RWPE1 (cell line): ENCODE measurements around the gene CSTPP1.
"Not testable (repeated sequence)": the region's sequence is repeated elsewhere in the genome, so short reads cannot be mapped to it uniquely, and the experiment has no call there.

Source experiments
- CTCF ChIA-PET: fragments of 350-600 bp; sonication (Branson Sonifier 250); formaldehyde crosslinking; extraction: SDS; loops from one replicate; lab custom pipeline; 2021; lab: Yijun Ruan, JAX
- POLR2A ChIA-PET: fragments of 400-600 bp; formaldehyde crosslinking; extraction: SDS; loops from one replicate; lab custom pipeline; 2020; ENCODE audit warnings: antibody characterized with exemption; ENCODE audit not compliant: low non-redundant PET; lab: Yijun Ruan, JAX
- DNase-seq: peaks from one replicate; pipeline ENCODE4 v3.0.0; 2012; ENCODE audit warnings: low spot score
- H3K27ac ChIP-seq: fragments of 450-650 bp; 2 replicates; pipeline ENCODE4 v1.5.1; 2017
- TF ChIP-seq, protein P1 (sequence below): fragments of 450-650 bp; conservative IDR thresholded peaks from 2 replicates; pipeline ENCODE4 v1.5.1; 2017; ENCODE audit warnings: low read depth, mild to moderate bottlenecking

CSTPP1 gene

DNA sequence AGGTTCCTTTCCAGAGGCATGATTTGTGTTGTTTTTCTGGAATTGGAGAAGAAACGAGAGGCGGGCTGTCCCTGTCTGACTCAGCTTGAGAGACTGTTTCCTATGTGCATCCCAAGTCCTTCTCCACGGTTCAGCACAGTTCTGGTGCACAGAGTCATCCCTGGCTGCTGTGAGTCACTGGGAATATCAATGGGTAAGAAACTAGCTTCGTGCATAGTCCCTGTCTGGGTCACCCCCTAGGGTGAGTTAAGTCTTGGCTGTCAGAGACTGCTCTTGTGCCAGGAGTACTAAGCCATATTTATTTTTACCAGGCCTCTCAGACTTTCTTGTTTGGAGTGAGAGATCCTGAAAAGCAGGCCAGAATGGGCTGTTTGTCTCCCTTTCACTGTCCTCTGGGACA lies 15.8 kb upstream of the CSTPP1 start:
- POLR2A ChIA-PET: no interaction called here

DNA sequence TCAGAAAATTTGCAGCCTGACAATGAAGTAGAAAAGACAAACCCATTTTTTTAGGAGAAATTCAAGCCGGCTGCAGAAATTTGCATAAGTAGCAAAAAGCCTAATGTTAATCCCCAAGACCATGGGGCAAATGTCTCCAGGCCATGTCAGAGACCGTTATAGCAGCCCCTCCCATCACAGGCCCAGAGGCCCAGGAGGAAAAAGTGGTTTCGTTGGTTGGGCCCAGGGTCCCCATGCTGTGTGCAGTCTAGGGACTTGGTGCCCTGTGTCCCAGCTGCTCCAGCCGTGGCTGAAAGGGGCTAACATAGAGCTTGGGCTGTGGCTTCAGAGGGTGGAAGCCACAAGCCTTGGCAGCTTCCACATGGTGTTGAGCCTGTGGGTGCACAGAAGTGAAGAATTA lies 8.6 kb upstream of the CSTPP1 start:
- H3K27ac ChIP-seq, POLR2A ChIA-PET, DNase-seq: not testable (repeated sequence)
- CTCF ChIA-PET: interaction anchor here (0.6 to 0.7 kb wide), 2 partner anchors 39 to 78 kb away, joined by 3 read pairs; no protein-coding TSS in a partner anchor

More for the DNA sequence above, 15.8 kb upstream of the CSTPP1 start:
- CTCF ChIA-PET: interaction anchor here (0.6 to 1.0 kb wide), 3 partner anchors 9 to 1125 kb away, joined by 3 to 4 read pairs (median 3); no protein-coding TSS in a partner anchor
- DNase-seq: peak; percentile 81
- TF ChIP-seq, protein P1, sequence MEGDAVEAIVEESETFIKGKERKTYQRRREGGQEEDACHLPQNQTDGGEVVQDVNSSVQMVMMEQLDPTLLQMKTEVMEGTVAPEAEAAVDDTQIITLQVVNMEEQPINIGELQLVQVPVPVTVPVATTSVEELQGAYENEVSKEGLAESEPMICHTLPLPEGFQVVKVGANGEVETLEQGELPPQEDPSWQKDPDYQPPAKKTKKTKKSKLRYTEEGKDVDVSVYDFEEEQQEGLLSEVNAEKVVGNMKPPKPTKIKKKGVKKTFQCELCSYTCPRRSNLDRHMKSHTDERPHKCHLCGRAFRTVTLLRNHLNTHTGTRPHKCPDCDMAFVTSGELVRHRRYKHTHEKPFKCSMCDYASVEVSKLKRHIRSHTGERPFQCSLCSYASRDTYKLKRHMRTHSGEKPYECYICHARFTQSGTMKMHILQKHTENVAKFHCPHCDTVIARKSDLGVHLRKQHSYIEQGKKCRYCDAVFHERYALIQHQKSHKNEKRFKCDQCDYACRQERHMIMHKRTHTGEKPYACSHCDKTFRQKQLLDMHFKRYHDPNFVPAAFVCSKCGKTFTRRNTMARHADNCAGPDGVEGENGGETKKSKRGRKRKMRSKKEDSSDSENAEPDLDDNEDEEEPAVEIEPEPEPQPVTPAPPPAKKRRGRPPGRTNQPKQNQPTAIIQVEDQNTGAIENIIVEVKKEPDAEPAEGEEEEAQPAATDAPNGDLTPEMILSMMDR: no peak
- H3K27ac ChIP-seq: peak overlapping the region; percentile 53

DNA sequence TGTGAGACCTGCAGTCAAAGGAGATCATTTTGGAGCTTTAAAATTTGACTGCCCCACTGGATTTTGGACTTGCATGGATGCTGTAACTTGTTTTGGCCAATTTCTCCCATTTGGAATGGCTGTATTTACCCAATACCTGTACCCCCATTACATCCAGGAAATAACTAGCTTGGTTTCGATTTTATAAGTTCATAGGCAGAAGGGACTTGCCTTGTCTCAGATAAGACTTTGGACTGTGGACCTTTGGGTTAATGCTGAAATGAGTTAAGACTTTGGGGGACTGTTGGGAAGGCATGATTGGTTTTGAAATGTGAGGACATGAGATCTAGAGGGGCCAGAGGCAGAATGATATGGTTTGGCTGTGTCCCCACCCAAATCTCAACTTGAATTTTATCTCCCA lies 7.9 kb upstream of the CSTPP1 start:
- POLR2A ChIA-PET, CTCF ChIA-PET: not testable (repeated sequence)

DNA sequence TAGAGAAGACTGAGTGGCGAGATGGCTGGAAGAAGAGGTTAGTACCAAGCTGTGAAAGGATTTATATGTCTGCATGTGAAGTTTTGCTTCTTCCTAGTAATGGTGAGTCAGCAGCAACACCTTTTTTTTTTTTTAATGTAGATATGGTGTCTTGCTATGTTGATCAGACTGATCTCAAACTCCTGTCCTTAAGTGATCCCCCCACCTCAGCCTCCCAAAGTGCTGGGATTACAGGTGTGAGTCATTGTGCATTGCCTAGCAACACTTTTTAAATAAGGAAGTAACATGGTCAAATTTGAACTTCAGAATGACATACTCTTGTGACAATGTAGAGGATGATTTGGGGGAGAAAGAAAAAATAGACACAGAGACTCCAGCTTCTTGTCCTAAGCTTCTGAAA lies 6.5 kb upstream of the CSTPP1 start:
- POLR2A ChIA-PET: no interaction called here
- CTCF ChIA-PET: interaction anchor here (0.5 to 1.1 kb wide), 3 partner anchors 10 to 443 kb away, joined by 3 read pairs; no protein-coding TSS in a partner anchor
- no peak for DNase-seq
- TF ChIP-seq, protein P1: no peak
- H3K27ac ChIP-seq: no peak overlapping the region

More for the DNA sequence above, 7.9 kb upstream of the CSTPP1 start:
- not testable (repeated sequence) for DNase-seq, H3K27ac ChIP-seq

DNA sequence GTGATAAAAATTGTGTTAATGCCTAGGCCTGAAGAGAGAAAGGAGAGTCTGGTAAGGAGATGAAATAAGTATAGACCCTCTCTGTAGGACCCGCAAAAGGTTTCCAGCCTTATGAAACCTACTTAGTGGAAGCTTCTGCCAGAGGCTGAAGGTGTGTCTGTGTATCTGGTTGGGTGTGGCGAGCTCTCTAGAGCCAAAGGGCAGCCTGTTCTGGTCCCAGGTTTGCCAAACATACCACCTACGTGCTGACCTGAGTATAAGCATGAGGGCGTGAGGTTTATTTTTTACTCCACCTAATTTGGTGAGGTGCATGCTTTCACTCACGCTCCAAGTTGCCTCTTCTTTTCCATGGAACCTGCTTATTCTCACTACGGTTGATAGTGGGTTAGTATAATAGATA lies 5.6 kb downstream of the CSTPP1 start:
- H3K27ac ChIP-seq: no peak overlapping the region
- CTCF ChIA-PET: interaction anchor here (0.7 kb wide), 2 partner anchors 23 kb away, joined by 3 read pairs; no protein-coding TSS in a partner anchor
- POLR2A ChIA-PET: no interaction called here
- DNase-seq: no peak
- TF ChIP-seq, protein P1: no peak

DNA sequence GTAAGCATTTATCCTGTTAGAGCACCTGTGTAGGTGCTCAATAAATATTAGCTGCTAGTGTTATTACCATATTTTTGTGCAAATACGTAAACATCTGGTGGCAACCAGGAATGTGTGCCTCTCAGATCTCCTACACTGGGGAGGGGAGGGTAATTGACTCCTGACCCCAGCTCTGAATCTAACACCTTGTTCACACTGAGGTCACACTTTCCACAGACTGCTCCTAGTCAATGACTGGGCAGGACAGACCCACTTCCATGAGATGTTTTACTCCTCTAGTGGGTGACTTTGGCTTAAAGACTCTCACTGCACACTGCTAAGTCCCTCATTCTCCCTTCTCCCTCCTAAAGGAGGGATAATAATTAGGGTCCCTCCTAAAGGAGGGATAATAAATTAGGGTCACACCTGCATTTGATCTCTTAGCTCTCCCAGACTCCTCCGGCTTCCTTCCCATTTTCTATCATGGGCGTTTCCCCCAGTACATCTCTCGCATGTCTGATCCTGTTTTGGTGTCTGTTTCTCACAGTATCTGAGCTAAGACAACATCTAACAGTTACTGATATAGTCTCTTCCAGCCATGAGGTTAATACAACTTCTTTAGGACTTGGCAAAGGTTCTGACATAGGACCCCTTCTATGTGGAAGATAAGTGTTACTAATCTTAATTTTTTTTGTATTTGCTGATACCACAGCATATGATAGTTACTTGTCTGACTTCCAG lies 8.0 kb downstream of the CSTPP1 start:
- CTCF ChIA-PET: interaction anchor here (0.6 kb wide), 1 partner anchor 22 kb away, joined by 3 read pairs; no protein-coding TSS in a partner anchor

DNA sequence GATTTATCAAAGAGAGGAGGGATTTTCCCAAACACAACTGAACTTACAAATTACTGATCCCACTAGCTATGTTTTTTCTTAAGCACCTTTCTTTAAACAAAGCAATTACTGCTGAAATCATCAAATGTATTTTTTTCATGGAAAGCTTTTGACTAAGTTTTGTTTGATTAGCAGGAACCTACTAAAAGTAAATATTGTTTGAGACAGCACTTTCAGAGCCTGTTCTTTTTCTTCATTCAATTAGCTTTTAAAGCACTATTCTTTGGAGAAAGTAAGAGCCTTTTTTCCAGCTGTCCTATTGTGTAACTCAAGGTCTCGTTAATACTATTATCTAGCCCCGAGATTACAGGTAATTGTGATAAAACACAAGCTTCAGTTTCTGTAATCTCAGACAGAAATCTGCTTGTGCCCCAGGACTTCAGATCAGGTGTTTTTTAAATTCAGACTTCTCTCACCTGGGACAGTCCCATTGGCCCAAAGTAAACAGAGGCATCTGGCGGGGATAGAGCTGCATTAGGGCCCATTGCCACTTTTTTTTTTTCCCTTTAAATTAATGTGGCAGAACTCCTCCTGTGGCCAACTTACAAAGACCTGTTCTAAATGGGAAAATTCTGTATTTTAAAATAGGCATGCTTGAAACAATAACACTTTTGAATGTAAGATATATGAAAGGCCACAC lies 11.0 kb downstream of the CSTPP1 start:
- no peak for DNase-seq
- CTCF ChIA-PET: interaction anchor here (0.8 kb wide), 1 partner anchor 1150 kb away, joined by 3 read pairs; no protein-coding TSS in a partner anchor
- TF ChIP-seq, protein P1: no peak
- POLR2A ChIA-PET: no interaction called here
- no peak overlapping the region for H3K27ac ChIP-seq

More for the DNA sequence above, 8.0 kb downstream of the CSTPP1 start:
- H3K27ac ChIP-seq: no peak overlapping the region
- DNase-seq: no peak
- POLR2A ChIA-PET: no interaction called here
- TF ChIP-seq, protein P1: no peak
